Measurements from ENCODE around the gene IGF2BP3. TPM values are rescaled to one million over a fixed set of nuclear protein-coding genes. Genes with fewer than 3 reads are reported as not detected.

The IGF2BP3 gene
- polyA plus RNA-seq, 1 donor (not counting 4 experiments of a cell fraction or from before 2014, with no cell fraction given) = 22.3 TPM

DNA sequence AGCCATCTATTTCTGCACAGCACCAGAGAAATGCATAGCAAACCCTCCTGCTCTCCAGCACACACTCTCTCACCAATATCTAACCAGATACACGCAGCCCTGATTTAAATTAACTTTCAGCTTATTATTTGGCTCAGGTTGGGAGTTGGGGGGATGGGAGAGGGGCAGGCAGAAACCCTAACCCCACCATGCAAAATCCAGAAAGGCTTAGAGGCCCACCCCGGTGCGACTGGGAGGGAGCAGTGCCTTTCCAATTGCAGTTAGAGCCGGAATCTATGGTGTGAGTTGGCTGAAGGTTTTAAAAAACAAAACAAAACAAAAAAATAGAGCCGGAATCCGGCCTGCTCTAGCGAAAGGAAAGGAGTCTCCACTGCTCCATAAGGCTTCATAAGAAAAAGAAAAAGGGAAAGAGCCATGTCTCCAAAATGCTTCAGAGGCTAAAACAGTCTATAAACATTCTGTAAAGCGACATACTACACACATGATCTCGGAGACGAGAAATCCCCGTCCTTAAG, 2.9 kb downstream of the IGF2BP3 start:
- TF ChIP-seq, protein P1, sequence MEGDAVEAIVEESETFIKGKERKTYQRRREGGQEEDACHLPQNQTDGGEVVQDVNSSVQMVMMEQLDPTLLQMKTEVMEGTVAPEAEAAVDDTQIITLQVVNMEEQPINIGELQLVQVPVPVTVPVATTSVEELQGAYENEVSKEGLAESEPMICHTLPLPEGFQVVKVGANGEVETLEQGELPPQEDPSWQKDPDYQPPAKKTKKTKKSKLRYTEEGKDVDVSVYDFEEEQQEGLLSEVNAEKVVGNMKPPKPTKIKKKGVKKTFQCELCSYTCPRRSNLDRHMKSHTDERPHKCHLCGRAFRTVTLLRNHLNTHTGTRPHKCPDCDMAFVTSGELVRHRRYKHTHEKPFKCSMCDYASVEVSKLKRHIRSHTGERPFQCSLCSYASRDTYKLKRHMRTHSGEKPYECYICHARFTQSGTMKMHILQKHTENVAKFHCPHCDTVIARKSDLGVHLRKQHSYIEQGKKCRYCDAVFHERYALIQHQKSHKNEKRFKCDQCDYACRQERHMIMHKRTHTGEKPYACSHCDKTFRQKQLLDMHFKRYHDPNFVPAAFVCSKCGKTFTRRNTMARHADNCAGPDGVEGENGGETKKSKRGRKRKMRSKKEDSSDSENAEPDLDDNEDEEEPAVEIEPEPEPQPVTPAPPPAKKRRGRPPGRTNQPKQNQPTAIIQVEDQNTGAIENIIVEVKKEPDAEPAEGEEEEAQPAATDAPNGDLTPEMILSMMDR (optimal IDR thresholded peaks at IDR 0.05 in 1 of 3, IDR thresholded peaks at IDR 0.05 in 1 of 3, conservative IDR thresholded peaks at IDR 0.05 in 1 of 3; ENCODE audit: extremely low read depth in 1 of 3, insufficient read depth in 2 of 3, low read length in 3 of 3) = no peak
- no peak for TF ChIP-seq EZH2 (IDR thresholded peaks at IDR 0.05; ENCODE audit: low read length)
- Histone ChIP-seq H3K27ac (ENCODE audit: control insufficient read depth, insufficient read depth, low read length) (no peak overlapping the region), H2AFZ (ENCODE audit: control insufficient read depth, low read length) (no peak overlapping the region), H3K9me1 (ENCODE audit: control insufficient read depth, extremely low read depth, insufficient read depth, low read length) (no peaks in the 10 kb centered on the region), H4K20me1 (ENCODE audit: control insufficient read depth, extremely low read depth, insufficient read depth, low read length) (no peaks in the 10 kb centered on the region), H3K4me2 (ENCODE audit: control insufficient read depth, extremely low read depth, insufficient read depth, low read depth, low read length) (peak overlapping the region; percentile 76), H3K79me2 (ENCODE audit: control insufficient read depth, insufficient read depth, low read length) (peaks cover 40% of the 10 kb centered on the region), H3K4me3 (ENCODE audit: control insufficient read depth in 2 of 3, extremely low read depth in 1 of 3, insufficient read depth in 2 of 3, low read depth in 1 of 3, low read length in 3 of 3) (peak overlapping the region; percentile 60 to 86 (median 66)), H3K9ac (ENCODE audit: control insufficient read depth, extremely low read depth, insufficient read depth, low read length) (peak overlapping the region; percentile 81), H3K9me3 (ENCODE audit: control insufficient read depth, low read depth, low read length) (no peaks in the 10 kb centered on the region), H3K27me3 (ENCODE audit: control insufficient read depth, extremely low read depth, insufficient read depth, low read length) (peaks cover 48% of the 10 kb centered on the region), H3K4me1 (ENCODE audit: control insufficient read depth, extremely low read depth, insufficient read depth, low read length) (peaks cover 18% of the 10 kb centered on the region), H3K36me3 (ENCODE audit: control insufficient read depth in 2 of 2, extremely low read depth in 1 of 2, insufficient read depth in 2 of 2, low read length in 2 of 2) (no peaks in the 10 kb centered on the region)
- dilution Hi-C loops (cut with MboI; ENCODE audit: extremely low pct_ligation_motif_present, low sequenced_read_pairs) = no loop called here
- FAIRE-seq (no peak), DNase-seq (ENCODE audit: low read depth, low spot score) (no peak)

DNA sequence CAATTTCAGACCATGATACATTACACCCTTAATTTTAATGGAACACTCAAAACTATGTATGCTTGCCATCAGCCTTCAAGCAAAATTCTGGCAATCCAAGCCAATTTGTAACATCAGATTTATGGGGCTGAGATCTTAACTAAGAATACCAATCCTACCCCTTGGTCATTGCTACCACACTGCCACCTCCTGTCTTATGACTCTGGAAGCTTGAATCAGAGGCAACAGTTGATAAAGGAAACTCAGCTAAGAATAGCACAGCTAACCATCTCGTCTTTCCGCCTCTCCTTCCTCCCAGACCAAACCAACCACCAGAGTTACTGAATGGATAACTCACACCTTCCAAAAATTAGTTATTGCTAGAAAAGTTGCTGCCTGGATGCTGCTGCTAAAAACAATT, 7.4 kb downstream of the IGF2BP3 start:
- Histone ChIP-seq H3K4me3 (ENCODE audit: control insufficient read depth in 2 of 3, extremely low read depth in 1 of 3, insufficient read depth in 2 of 3, low read depth in 1 of 3, low read length in 3 of 3) (no peak overlapping the region), H3K9me3 (ENCODE audit: control insufficient read depth, low read depth, low read length) (no peaks in the 10 kb centered on the region), H3K4me2 (ENCODE audit: control insufficient read depth, extremely low read depth, insufficient read depth, low read depth, low read length) (no peak overlapping the region), H3K36me3 (ENCODE audit: control insufficient read depth in 2 of 2, extremely low read depth in 1 of 2, insufficient read depth in 2 of 2, low read length in 2 of 2) (no peaks in the 10 kb centered on the region), H3K27ac (ENCODE audit: control insufficient read depth, insufficient read depth, low read length) (no peak overlapping the region), H3K79me2 (ENCODE audit: control insufficient read depth, insufficient read depth, low read length) (peaks cover 38% of the 10 kb centered on the region), H2AFZ (ENCODE audit: control insufficient read depth, low read length) (no peak overlapping the region), H4K20me1 (ENCODE audit: control insufficient read depth, extremely low read depth, insufficient read depth, low read length) (no peaks in the 10 kb centered on the region), H3K9me1 (ENCODE audit: control insufficient read depth, extremely low read depth, insufficient read depth, low read length) (no peaks in the 10 kb centered on the region), H3K27me3 (ENCODE audit: control insufficient read depth, extremely low read depth, insufficient read depth, low read length) (peaks cover 14% of the 10 kb centered on the region), H3K4me1 (ENCODE audit: control insufficient read depth, extremely low read depth, insufficient read depth, low read length) (peaks cover 17% of the 10 kb centered on the region), H3K9ac (ENCODE audit: control insufficient read depth, extremely low read depth, insufficient read depth, low read length) (no peak overlapping the region)
- DNase-seq (ENCODE audit: low read depth, low spot score) (no peak), FAIRE-seq (no peak)
- TF ChIP-seq, protein P1 (optimal IDR thresholded peaks at IDR 0.05 in 1 of 3, IDR thresholded peaks at IDR 0.05 in 1 of 3, conservative IDR thresholded peaks at IDR 0.05 in 1 of 3; ENCODE audit: extremely low read depth in 1 of 3, insufficient read depth in 2 of 3, low read length in 3 of 3) = peak in 2 of 3 experiments; percentile 14 to 50
- peak; percentile 29 for TF ChIP-seq EZH2 (IDR thresholded peaks at IDR 0.05; ENCODE audit: low read length)
- dilution Hi-C loops (cut with MboI; ENCODE audit: extremely low pct_ligation_motif_present, low sequenced_read_pairs) = no loop called here

Data from keratinocyte (primary cell).